HepG2 (cell line): ENCODE data around the gene TYMP.

Experiments
- ARNT2 ChIP-seq: sonication (generic); formaldehyde crosslinking; IDR thresholded peaks from 2 replicates; pipeline ENCODE4 v1.8.0; 2022; ENCODE audit warnings: mild to moderate bottlenecking, low read depth, missing genetic modification reagents, moderate library complexity
- BHLHE40 ChIP-seq: IDR thresholded peaks from 2 replicates; pipeline ENCODE4 v1.6.1; 2011; ENCODE audit warnings: low read length, improper control_type of control experiment
- TEAD2 ChIP-seq: sonication (generic); formaldehyde crosslinking; IDR thresholded peaks from 2 replicates; pipeline ENCODE4 v1.9.0; 2021; ENCODE audit warnings: missing genetic modification reagents
- ZNF337 ChIP-seq: sonication (generic); formaldehyde crosslinking; IDR thresholded peaks from 2 replicates; pipeline ENCODE4 v1.5.1; 2020; ENCODE audit warnings: missing genetic modification reagents, low read depth, mild to moderate bottlenecking, borderline replicate concordance
- TF ChIP-seq, protein P1 (sequence below): sonication (generic); formaldehyde crosslinking; IDR thresholded peaks from 2 replicates; pipeline ENCODE4 v1.5.0; 2020; ENCODE audit warnings: mild to moderate bottlenecking, missing genetic modification reagents, moderate library complexity
- TF ChIP-seq, protein P2 (sequence below): sonication (generic); formaldehyde crosslinking; IDR thresholded peaks from 2 replicates; pipeline ENCODE4 v1.4.0; 2020; ENCODE audit warnings: missing genetic modification reagents, borderline replicate concordance
- TF ChIP-seq, protein P3 (sequence below): sonication (generic); formaldehyde crosslinking; IDR thresholded peaks from 2 replicates; pipeline ENCODE4 v1.9.0; 2021; ENCODE audit warnings: missing genetic modification reagents, borderline replicate concordance

DNA sequence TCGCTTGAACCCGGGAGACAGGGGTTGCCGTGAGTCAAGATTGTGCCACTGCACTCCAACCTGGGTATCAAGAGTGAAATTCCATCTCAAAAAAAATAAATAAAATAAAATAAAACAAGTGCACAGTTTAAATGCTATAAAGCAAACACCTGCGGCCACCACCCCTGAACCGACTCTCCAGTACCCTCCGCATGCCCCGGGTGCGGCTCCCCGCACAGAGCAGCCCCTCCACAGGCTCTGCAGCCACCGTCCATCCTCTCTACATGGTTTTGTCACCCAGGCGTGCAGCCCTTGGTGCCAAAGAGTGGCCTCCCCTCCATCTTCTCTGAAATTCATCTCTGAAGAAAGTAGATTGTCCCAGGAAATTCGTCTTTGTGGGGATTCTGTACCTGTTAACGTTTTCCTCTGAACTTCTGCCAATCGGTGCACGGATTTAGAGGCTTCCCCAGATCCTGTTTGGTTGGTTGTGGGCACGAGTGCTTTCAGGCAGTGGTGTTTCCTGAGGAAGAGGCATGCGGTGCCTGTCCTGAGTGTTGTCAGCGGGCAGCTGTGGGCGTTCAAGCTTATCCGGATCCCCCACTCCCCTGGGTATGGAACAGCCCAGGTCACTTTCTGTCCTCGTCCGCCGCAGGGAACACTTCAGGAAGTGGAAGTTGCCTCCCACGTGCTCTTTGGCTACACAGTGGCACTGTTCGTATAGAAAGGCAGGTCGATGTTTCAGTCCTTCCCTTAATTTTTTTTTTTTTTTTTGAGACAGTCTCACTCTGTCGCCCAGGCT lies 39.1 kb downstream of the TYMP start:
- TF ChIP-seq ARNT2 (CRISPR knock-in tag) (no peak), TEAD2 (CRISPR knock-in tag) (no peak), BHLHE40 (no peak), ZNF337 (CRISPR knock-in tag) (no peak)
- TF ChIP-seq, protein P1, sequence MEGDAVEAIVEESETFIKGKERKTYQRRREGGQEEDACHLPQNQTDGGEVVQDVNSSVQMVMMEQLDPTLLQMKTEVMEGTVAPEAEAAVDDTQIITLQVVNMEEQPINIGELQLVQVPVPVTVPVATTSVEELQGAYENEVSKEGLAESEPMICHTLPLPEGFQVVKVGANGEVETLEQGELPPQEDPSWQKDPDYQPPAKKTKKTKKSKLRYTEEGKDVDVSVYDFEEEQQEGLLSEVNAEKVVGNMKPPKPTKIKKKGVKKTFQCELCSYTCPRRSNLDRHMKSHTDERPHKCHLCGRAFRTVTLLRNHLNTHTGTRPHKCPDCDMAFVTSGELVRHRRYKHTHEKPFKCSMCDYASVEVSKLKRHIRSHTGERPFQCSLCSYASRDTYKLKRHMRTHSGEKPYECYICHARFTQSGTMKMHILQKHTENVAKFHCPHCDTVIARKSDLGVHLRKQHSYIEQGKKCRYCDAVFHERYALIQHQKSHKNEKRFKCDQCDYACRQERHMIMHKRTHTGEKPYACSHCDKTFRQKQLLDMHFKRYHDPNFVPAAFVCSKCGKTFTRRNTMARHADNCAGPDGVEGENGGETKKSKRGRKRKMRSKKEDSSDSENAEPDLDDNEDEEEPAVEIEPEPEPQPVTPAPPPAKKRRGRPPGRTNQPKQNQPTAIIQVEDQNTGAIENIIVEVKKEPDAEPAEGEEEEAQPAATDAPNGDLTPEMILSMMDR = no peak
- TF ChIP-seq, protein P2, sequence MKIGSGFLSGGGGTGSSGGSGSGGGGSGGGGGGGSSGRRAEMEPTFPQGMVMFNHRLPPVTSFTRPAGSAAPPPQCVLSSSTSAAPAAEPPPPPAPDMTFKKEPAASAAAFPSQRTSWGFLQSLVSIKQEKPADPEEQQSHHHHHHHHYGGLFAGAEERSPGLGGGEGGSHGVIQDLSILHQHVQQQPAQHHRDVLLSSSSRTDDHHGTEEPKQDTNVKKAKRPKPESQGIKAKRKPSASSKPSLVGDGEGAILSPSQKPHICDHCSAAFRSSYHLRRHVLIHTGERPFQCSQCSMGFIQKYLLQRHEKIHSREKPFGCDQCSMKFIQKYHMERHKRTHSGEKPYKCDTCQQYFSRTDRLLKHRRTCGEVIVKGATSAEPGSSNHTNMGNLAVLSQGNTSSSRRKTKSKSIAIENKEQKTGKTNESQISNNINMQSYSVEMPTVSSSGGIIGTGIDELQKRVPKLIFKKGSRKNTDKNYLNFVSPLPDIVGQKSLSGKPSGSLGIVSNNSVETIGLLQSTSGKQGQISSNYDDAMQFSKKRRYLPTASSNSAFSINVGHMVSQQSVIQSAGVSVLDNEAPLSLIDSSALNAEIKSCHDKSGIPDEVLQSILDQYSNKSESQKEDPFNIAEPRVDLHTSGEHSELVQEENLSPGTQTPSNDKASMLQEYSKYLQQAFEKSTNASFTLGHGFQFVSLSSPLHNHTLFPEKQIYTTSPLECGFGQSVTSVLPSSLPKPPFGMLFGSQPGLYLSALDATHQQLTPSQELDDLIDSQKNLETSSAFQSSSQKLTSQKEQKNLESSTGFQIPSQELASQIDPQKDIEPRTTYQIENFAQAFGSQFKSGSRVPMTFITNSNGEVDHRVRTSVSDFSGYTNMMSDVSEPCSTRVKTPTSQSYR = no peak
- TF ChIP-seq, protein P3, sequence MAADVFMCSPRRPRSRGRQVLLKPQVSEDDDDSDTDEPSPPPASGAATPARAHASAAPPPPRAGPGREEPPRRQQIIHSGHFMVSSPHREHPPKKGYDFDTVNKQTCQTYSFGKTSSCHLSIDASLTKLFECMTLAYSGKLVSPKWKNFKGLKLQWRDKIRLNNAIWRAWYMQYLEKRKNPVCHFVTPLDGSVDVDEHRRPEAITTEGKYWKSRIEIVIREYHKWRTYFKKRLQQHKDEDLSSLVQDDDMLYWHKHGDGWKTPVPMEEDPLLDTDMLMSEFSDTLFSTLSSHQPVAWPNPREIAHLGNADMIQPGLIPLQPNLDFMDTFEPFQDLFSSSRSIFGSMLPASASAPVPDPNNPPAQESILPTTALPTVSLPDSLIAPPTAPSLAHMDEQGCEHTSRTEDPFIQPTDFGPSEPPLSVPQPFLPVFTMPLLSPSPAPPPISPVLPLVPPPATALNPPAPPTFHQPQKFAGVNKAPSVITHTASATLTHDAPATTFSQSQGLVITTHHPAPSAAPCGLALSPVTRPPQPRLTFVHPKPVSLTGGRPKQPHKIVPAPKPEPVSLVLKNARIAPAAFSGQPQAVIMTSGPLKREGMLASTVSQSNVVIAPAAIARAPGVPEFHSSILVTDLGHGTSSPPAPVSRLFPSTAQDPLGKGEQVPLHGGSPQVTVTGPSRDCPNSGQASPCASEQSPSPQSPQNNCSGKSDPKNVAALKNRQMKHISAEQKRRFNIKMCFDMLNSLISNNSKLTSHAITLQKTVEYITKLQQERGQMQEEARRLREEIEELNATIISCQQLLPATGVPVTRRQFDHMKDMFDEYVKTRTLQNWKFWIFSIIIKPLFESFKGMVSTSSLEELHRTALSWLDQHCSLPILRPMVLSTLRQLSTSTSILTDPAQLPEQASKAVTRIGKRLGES (CRISPR knock-in tag) = no peak
